GM18505 (cell line): ENCODE data around the gene MCM3AP.

ENCODE experiments used
- ATAC-seq: cut with Tn5 transposase; IDR thresholded peaks from one replicate; pipeline ENCODE4 v1.9.1; 2021; ENCODE audit not compliant: unreplicated experiment
- POLR2A ChIP-seq: IDR thresholded peaks from 4 replicates; pipeline ENCODE4 v1.6.1; 2011; ENCODE audit warnings: borderline replicate concordance; ENCODE audit not compliant: insufficient read depth, insufficient read length; ENCODE audit errors: extremely low read depth

Gene MCM3AP

GRCh38 chr21:46194374-46195334, 90.8 kb downstream of the MCM3AP start:
- no peak for TF ChIP-seq POLR2A
- ATAC-seq, result no peak

GRCh38 chr21:46193829-46194373, 91.5 kb downstream of the MCM3AP start:
- ATAC-seq, result no peak
- no peak for TF ChIP-seq POLR2A

- no peak for ATAC-seq
- no peak for TF ChIP-seq POLR2A
These were observed 93.5 kb downstream of the MCM3AP start for GRCh38 chr21:46191686-46192575.

- no peak for ATAC-seq
- no peak for TF ChIP-seq POLR2A
These were observed 94.1 kb downstream of the MCM3AP start for GRCh38 chr21:46191257-46191685.

- no peak for TF ChIP-seq POLR2A
- ATAC-seq, result no peak
These were observed 94.8 kb downstream of the MCM3AP start for GRCh38 chr21:46190491-46191131.

GRCh38 chr21:46189959-46190490, 95.4 kb downstream of the MCM3AP start:
- no peak for ATAC-seq
- TF ChIP-seq POLR2A, result no peak

- TF ChIP-seq POLR2A, result no peak
- no peak for ATAC-seq
These were observed 96.0 kb downstream of the MCM3AP start for GRCh38 chr21:46189213-46189958.

GRCh38 chr21:46188226-46189212, 96.9 kb downstream of the MCM3AP start:
- TF ChIP-seq POLR2A, result no peak
- no peak for ATAC-seq

GRCh38 chr21:46187814-46188213, 97.6 kb downstream of the MCM3AP start:
- no peak for ATAC-seq
- no peak for TF ChIP-seq POLR2A

- ATAC-seq, result no peak
- TF ChIP-seq POLR2A, result no peak
These were observed 98.2 kb downstream of the MCM3AP start for GRCh38 chr21:46187261-46187660.

- TF ChIP-seq POLR2A, result no peak
- ATAC-seq, result no peak
These were observed 99.7 kb downstream of the MCM3AP start for GRCh38 chr21:46185716-46186115.
